HG02610 (cell line): ENCODE measurements around the gene KCNG2.

Experiments used
- ATAC-seq: cut with Tn5 transposase; IDR thresholded peaks from one replicate; pipeline ENCODE4 v1.9.1; 2021; ENCODE audit warnings: mild to moderate bottlenecking, moderate library complexity; ENCODE audit not compliant: unreplicated experiment

KCNG2 gene

DNA sequence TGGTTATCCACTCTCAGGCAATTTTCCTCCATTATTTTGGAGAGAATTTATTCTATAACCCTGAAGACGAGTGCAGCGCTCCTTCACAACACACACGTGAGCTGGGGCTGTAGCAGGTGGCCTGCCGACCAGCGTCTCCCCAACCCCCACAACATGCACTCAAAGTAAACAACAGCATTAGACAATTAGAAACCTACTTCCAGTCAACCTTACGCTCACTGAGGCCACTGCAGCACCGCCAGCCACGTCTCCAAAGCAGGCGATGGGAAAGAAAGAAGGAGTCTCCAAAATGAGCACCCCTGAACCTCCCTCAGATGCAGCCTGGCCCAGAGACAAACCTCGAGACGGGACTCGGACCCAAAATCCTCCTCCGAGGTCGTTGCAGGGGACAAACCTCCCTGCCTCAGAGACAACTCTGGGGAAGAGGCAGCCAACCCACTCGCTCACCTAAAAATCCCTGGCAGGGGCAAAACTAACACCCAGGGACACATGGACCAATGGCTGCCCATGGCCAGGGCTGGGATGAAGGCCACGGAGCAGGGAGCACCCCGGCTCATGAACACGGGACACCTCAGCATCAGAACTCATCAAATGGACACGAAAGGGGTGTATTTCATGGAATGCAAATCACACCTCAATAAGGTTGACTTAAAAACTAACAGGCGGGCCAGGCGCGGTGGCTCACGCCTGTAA is 151.1 kb downstream of the KCNG2 start:
- no peak for ATAC-seq
